Activated naive CD8-positive, alpha-beta T cell treated with anti-CD3 and anti-CD28 coated beads, Interleukin-2, amount 10 ng/mL, durations not matched to agents 7 days and 5 days (primary cell): Measurements from ENCODE around the gene GEMIN5. TPM values are rescaled to one million over a fixed set of nuclear protein-coding genes. Genes with fewer than 3 reads are reported as not detected.
A peak's percentile ranks its signal among the peaks of the same experiment; 100 is the strongest.
"Not testable (repeated sequence)": the region's sequence is repeated elsewhere in the genome, so short reads cannot be mapped to it uniquely, and the experiment has no call there.

Experiments used
- ATAC-seq: fragments of 150-1000 bp; cut with Tn5 transposase; one replicate; pipeline ENCODE4 v1.10.0; 2021; ENCODE audit warnings: low read depth, moderate library complexity
- POLR2A ChIA-PET: fragments of 350-600 bp; sonication (Branson Sonifier 250); formaldehyde crosslinking; loops from one replicate; lab custom pipeline; 2021; ENCODE audit warnings: antibody characterized with exemption; lab: Charles Lee
- DNase-seq: peaks from one replicate; pipeline ENCODE4 v3.0.0; 2021
- H3K27ac Mint-ChIP-seq: one replicate; pipeline ENCODE4 v1.8.0; 2022; ENCODE audit warnings: mild to moderate bottlenecking, mixed read lengths
- H3K27me3 Mint-ChIP-seq: one replicate; pipeline ENCODE4 v1.8.0; 2022; ENCODE audit warnings: mild to moderate bottlenecking, moderate library complexity, mixed read lengths
- H3K36me3 Mint-ChIP-seq: one replicate; pipeline ENCODE4 v1.8.0; 2021; ENCODE audit warnings: mild to moderate bottlenecking, mixed read lengths
- H3K4me1 Mint-ChIP-seq: one replicate; pipeline ENCODE4 v1.8.0; 2021; ENCODE audit warnings: mixed read lengths
- H3K4me3 Mint-ChIP-seq: one replicate; pipeline ENCODE4 v1.8.0; 2022; ENCODE audit warnings: mild to moderate bottlenecking, moderate library complexity, mixed read lengths
- H3K9me3 Mint-ChIP-seq: one replicate; pipeline ENCODE4 v1.8.0; 2021; ENCODE audit warnings: mixed read lengths
- total RNA-seq, 2 experiments: library from RNA; stranded (reverse); gene quantifications; one replicate each; pipeline ENCODE4 v1.2.3, GENCODE V29; 2021

Gene GEMIN5
- total RNA-seq, 2 experiments from 2014 or later, result 13.8 to 15.7 TPM

- peaks cover 7% of the 10 kb centered on the region for H3K4me1 Mint-ChIP-seq
- ATAC-seq, result no peak
- POLR2A ChIA-PET, result no interaction called here
- H3K27ac Mint-ChIP-seq, result no peak overlapping the region
- peaks cover 20% of the 10 kb centered on the region for H3K36me3 Mint-ChIP-seq
- no peaks in the 10 kb centered on the region for H3K27me3 Mint-ChIP-seq
- H3K4me3 Mint-ChIP-seq, result no peak overlapping the region
- H3K9me3 Mint-ChIP-seq, result no peaks in the 10 kb centered on the region
- DNase-seq, result no peak
Observed at GRCh38 chr5:154962494-154962893, 24.5 kb upstream of the GEMIN5 start.

- Mint-ChIP-seq H3K27ac (no peak overlapping the region), H3K4me3 (no peak overlapping the region), H3K9me3 (no peaks in the 10 kb centered on the region), H3K4me1 (no peaks in the 10 kb centered on the region), H3K27me3 (no peaks in the 10 kb centered on the region), H3K36me3 (peaks cover 18% of the 10 kb centered on the region)
- no peak for DNase-seq
- ATAC-seq, result no peak
- POLR2A ChIA-PET, result no interaction called here
Observed at GRCh38 chr5:154956712-154957111, 18.7 kb upstream of the GEMIN5 start.

- H3K36me3 Mint-ChIP-seq, result peaks cover 9% of the 10 kb centered on the region
- H3K4me3 Mint-ChIP-seq, result no peak overlapping the region
- no peak for DNase-seq
- H3K27me3 Mint-ChIP-seq, result no peaks in the 10 kb centered on the region
- no peaks in the 10 kb centered on the region for H3K9me3 Mint-ChIP-seq
- POLR2A ChIA-PET, result no interaction called here
- peaks cover 8% of the 10 kb centered on the region for H3K4me1 Mint-ChIP-seq
- ATAC-seq, result no peak
- H3K27ac Mint-ChIP-seq, result no peak overlapping the region
Observed at GRCh38 chr5:154949781-154950180, 11.8 kb upstream of the GEMIN5 start.

- H3K4me3 Mint-ChIP-seq, result no peak overlapping the region
- ATAC-seq, result no peak
- no peak overlapping the region for H3K27ac Mint-ChIP-seq
- H3K36me3 Mint-ChIP-seq, result peaks cover 7% of the 10 kb centered on the region
- no peaks in the 10 kb centered on the region for H3K27me3 Mint-ChIP-seq
- POLR2A ChIA-PET, result no interaction called here
- peaks cover 8% of the 10 kb centered on the region for H3K4me1 Mint-ChIP-seq
- H3K9me3 Mint-ChIP-seq, result no peaks in the 10 kb centered on the region
- DNase-seq, result no peak
Observed at GRCh38 chr5:154948313-154948712, 10.3 kb upstream of the GEMIN5 start.

GRCh38 chr5:154947778-154948177 is 9.8 kb upstream of the GEMIN5 start:
- peaks cover 12% of the 10 kb centered on the region for H3K4me1 Mint-ChIP-seq
- H3K27me3 Mint-ChIP-seq, result no peaks in the 10 kb centered on the region
- no peak overlapping the region for H3K27ac Mint-ChIP-seq
- H3K9me3 Mint-ChIP-seq, result no peaks in the 10 kb centered on the region
- no peak for DNase-seq
- H3K4me3 Mint-ChIP-seq, result no peak overlapping the region
- POLR2A ChIA-PET, result no interaction called here
- ATAC-seq, result no peak
- H3K36me3 Mint-ChIP-seq, result peaks cover 7% of the 10 kb centered on the region

GRCh38 chr5:154945695-154946301 is 7.8 kb upstream of the GEMIN5 start:
- POLR2A ChIA-PET, result no interaction called here
- DNase-seq, result no peak
- Mint-ChIP-seq H3K27ac (no peak overlapping the region), H3K27me3 (no peaks in the 10 kb centered on the region), H3K4me3 (no peak overlapping the region), H3K9me3 (no peaks in the 10 kb centered on the region), H3K4me1 (peaks cover 15% of the 10 kb centered on the region), H3K36me3 (peaks cover 5% of the 10 kb centered on the region)
- no peak for ATAC-seq

- DNase-seq, result no peak
- H3K27me3 Mint-ChIP-seq, result no peaks in the 10 kb centered on the region
- H3K27ac Mint-ChIP-seq, result no peak overlapping the region
- POLR2A ChIA-PET, result no interaction called here
- ATAC-seq, result no peak
- H3K9me3 Mint-ChIP-seq, result no peaks in the 10 kb centered on the region
- peaks cover 5% of the 10 kb centered on the region for H3K36me3 Mint-ChIP-seq
- H3K4me1 Mint-ChIP-seq, result peaks cover 19% of the 10 kb centered on the region
- H3K4me3 Mint-ChIP-seq, result no peak overlapping the region
Observed at GRCh38 chr5:154944716-154945115, 6.7 kb upstream of the GEMIN5 start.

GRCh38 chr5:154943527-154943926 is 5.5 kb upstream of the GEMIN5 start:
- H3K9me3 Mint-ChIP-seq, result no peaks in the 10 kb centered on the region
- no peak overlapping the region for H3K4me3 Mint-ChIP-seq
- ATAC-seq (no peak), DNase-seq (no peak)
- H3K4me1 Mint-ChIP-seq, result peaks cover 21% of the 10 kb centered on the region
- H3K27ac Mint-ChIP-seq, result no peak overlapping the region
- H3K36me3 Mint-ChIP-seq, result peaks cover 2% of the 10 kb centered on the region
- H3K27me3 Mint-ChIP-seq, result no peaks in the 10 kb centered on the region
- POLR2A ChIA-PET, result no interaction called here

GRCh38 chr5:154940772-154941620 is 3.0 kb upstream of the GEMIN5 start, which contains the start of gene MRPL22:
Gene MRPL22 (plus strand): TSS chr5:154941073. CDS start chr5:154941111, 38 bp downstream.
- peak within 1 kb of the TSS; percentile 97 for H3K4me3 Mint-ChIP-seq
- POLR2A ChIA-PET, result interaction anchor here (1.4 kb wide), 1 partner anchor 84 kb away, joined by 4 read pairs; no protein-coding TSS in a partner anchor
- H3K4me1 Mint-ChIP-seq, result peaks cover 26% of the 10 kb centered on the region
- no peaks in the 10 kb centered on the region for H3K9me3 Mint-ChIP-seq
- ATAC-seq (peak; percentile 66), DNase-seq (peak; percentile 91)
- no peaks in the 10 kb centered on the region for H3K27me3 Mint-ChIP-seq
- H3K27ac Mint-ChIP-seq, result peak within 1 kb of the TSS; percentile 95
- H3K36me3 Mint-ChIP-seq, result peaks cover 2% of the 10 kb centered on the region

GRCh38 chr5:154940375-154940771 is 2.4 kb upstream of the GEMIN5 start:
- H3K27me3 Mint-ChIP-seq, result no peaks in the 10 kb centered on the region
- H3K4me3 Mint-ChIP-seq, result peak overlapping the region; percentile 97
- DNase-seq (no peak), ATAC-seq (no peak)
- H3K9me3 Mint-ChIP-seq, result no peaks in the 10 kb centered on the region
- H3K4me1 Mint-ChIP-seq, result peaks cover 28% of the 10 kb centered on the region
- H3K36me3 Mint-ChIP-seq, result peaks cover 2% of the 10 kb centered on the region
- POLR2A ChIA-PET, result no interaction called here
- peak overlapping the region; percentile 95 for H3K27ac Mint-ChIP-seq

GRCh38 chr5:154939387-154939786 is 1.4 kb upstream of the GEMIN5 start:
- POLR2A ChIA-PET, result interaction anchor here (0.6 kb wide), 1 partner anchor 64 kb away, joined by 3 read pairs; no protein-coding TSS in a partner anchor
- H3K27me3 Mint-ChIP-seq, H3K4me3 Mint-ChIP-seq, H3K36me3 Mint-ChIP-seq, ATAC-seq, H3K9me3 Mint-ChIP-seq, DNase-seq: not testable (repeated sequence)
- Mint-ChIP-seq H3K4me1 (peaks cover 32% of the 10 kb centered on the region), H3K27ac (peak overlapping the region; percentile 6)

GRCh38 chr5:154937186-154937717 is 759 bp downstream of the GEMIN5 start:
- H3K4me3 Mint-ChIP-seq, result peak overlapping the region; percentile 89
- H3K27ac Mint-ChIP-seq, result peak overlapping the region; percentile 88
- no peaks in the 10 kb centered on the region for H3K9me3 Mint-ChIP-seq
- POLR2A ChIA-PET, result interaction anchor here (1.4 to 1.7 kb wide), 2 partner anchors 9 to 74 kb away, joined by 3 to 6 read pairs; no protein-coding TSS in a partner anchor
- ATAC-seq (no peak), DNase-seq (no peak)
- no peaks in the 10 kb centered on the region for H3K27me3 Mint-ChIP-seq
- H3K4me1 Mint-ChIP-seq, result peaks cover 25% of the 10 kb centered on the region
- peaks cover 12% of the 10 kb centered on the region for H3K36me3 Mint-ChIP-seq

- no peaks in the 10 kb centered on the region for H3K9me3 Mint-ChIP-seq
- DNase-seq, result no peak
- H3K4me3 Mint-ChIP-seq, result no peak overlapping the region
- no peaks in the 10 kb centered on the region for H3K27me3 Mint-ChIP-seq
- ATAC-seq, result no peak
- H3K27ac Mint-ChIP-seq, result no peak overlapping the region
- H3K4me1 Mint-ChIP-seq, result peaks cover 21% of the 10 kb centered on the region
- H3K36me3 Mint-ChIP-seq, result peaks cover 20% of the 10 kb centered on the region
- POLR2A ChIA-PET, result no interaction called here
Observed at GRCh38 chr5:154934881-154935280, 3.1 kb downstream of the GEMIN5 start.
